Panc1 (cell line): ENCODE measurements around the gene KMO.

Experiments used
- CTCF ChIP-seq: fragments of 450-650 bp; IDR thresholded peaks from 2 replicates; pipeline ENCODE4 v1.5.1; 2017; ENCODE audit warnings: mild to moderate bottlenecking
- REST ChIP-seq, 2 experiments: IDR thresholded peaks; 2 replicates each; pipeline ENCODE4 v1.6.1; 2011 to 2012; ENCODE audit warnings: low read depth in 2 of 2, control low read depth in 1 of 2, low read length in 1 of 2, mild to moderate bottlenecking in 1 of 2, moderate library complexity in 1 of 2; ENCODE audit not compliant: insufficient read depth in 1 of 2
- SIN3A ChIP-seq: IDR thresholded peaks from 2 replicates; pipeline ENCODE4 v1.6.1; 2012; ENCODE audit warnings: low read depth, mild to moderate bottlenecking, low read length, moderate library complexity, borderline replicate concordance; ENCODE audit not compliant: insufficient read depth
- TCF7L2 ChIP-seq: IDR thresholded peaks from 2 replicates; pipeline ENCODE4 v1.6.1; 2011; ENCODE audit warnings: mild to moderate bottlenecking, low read depth, low read length, inconsistent platforms

DNA sequence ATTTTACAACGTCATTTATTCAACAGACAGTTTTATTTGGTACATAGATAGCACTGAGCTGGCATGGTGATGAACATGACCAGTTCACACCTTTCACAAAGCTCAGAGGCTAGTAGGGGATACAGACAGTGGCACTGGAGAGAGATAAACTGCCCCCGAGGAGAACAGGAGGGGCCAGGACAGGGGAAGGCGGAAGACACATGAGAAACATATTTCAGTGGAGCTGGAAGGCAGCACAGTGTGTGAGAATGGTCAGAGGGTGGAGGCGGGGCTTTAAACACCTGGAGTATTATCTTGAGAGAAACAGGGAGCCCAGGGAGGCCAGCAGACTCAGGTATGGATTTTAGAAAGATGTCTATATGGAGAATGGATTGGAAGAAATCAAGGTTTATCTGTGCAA lies 58.5 kb downstream of the KMO start:
- no peak for TF ChIP-seq CTCF
- TF ChIP-seq TCF7L2 = no peak
- TF ChIP-seq REST (IDR thresholded peaks at IDR 0.05; ENCODE audit: insufficient read depth in 1 of 2, low read depth in 2 of 2, low read length in 1 of 2) = no peak
- no peak for TF ChIP-seq SIN3A
